IMR-90 (cell line): ENCODE data around the gene SNAP23. TPM values are rescaled to one million over a fixed set of nuclear protein-coding genes. Genes with fewer than 3 reads are reported as not detected.
A peak's percentile ranks its signal among the peaks of the same experiment; 100 is the strongest.

Experiments
- ATAC-seq: fragments of 200-7000 bp; cut with Tn5 transposase; 2 replicates; pipeline ENCODE4 v1.9.1; 2020; ENCODE audit warnings: low read depth, mild to moderate bottlenecking, moderate library complexity
- BruUV-seq: library from RNA; stranded (reverse); fragments of 400-500 nt; replicated peaks from 2 replicates; lab custom pipeline; 2021; lab: Mats Ljungman, UMichigan
- CTCF ChIA-PET: fragments of 300-600 bp; formaldehyde crosslinking; extraction: SDS; loops from one replicate; lab custom pipeline; 2021; ENCODE audit warnings: antibody characterized with exemption; lab: Yijun Ruan, JAX
- POLR2A ChIA-PET: fragments of 300-600 bp; sonication (Branson Sonifier 250); formaldehyde crosslinking; loops from one replicate; lab custom pipeline; 2022; ENCODE audit warnings: antibody characterized with exemption; ENCODE audit not compliant: unreplicated experiment; lab: Charles Lee
- DNase-seq: peaks from one replicate; pipeline ENCODE4 v3.0.0; 2013
- H2AFZ ChIP-seq: replicated peaks from 2 replicates; pipeline ENCODE3; 2013; ENCODE audit warnings: low read length, mild to moderate bottlenecking; ENCODE audit not compliant: poor library complexity
- H2AK5ac ChIP-seq: 2 replicates; pipeline ENCODE4 v1.6.1; 2013; ENCODE audit warnings: low read depth, low read length, inconsistent platforms
- H2AK9ac ChIP-seq: replicated peaks from 2 replicates; pipeline ENCODE3; 2013; ENCODE audit warnings: mild to moderate bottlenecking, low read depth, low read length, moderate library complexity; ENCODE audit not compliant: poor library complexity
- H2BK120ac ChIP-seq: 2 replicates; pipeline ENCODE4 v1.6.1; 2013; ENCODE audit warnings: low read depth, low read length, inconsistent platforms
- H2BK15ac ChIP-seq: 3 replicates; pipeline ENCODE4 v1.6.1; 2013; ENCODE audit warnings: low read depth, low read length, inconsistent platforms
- H2BK20ac ChIP-seq: 2 replicates; pipeline ENCODE4 v1.6.1; 2013; ENCODE audit warnings: low read depth, mild to moderate bottlenecking, inconsistent platforms, low read length, moderate library complexity
- H2BK5ac ChIP-seq: 2 replicates; pipeline ENCODE4 v1.6.1; 2013; ENCODE audit warnings: mild to moderate bottlenecking, low read depth, low read length, inconsistent platforms; ENCODE audit not compliant: poor library complexity, severe bottlenecking
- H3K14ac ChIP-seq: replicated peaks from 2 replicates; pipeline ENCODE4 v1.6.1; 2013; ENCODE audit warnings: low read depth, low read length, inconsistent platforms
- H3K18ac ChIP-seq: 2 replicates; pipeline ENCODE4 v1.6.1; 2013; ENCODE audit warnings: low read depth, low read length, control low read depth
- H3K23ac ChIP-seq: 2 replicates; pipeline ENCODE4 v1.6.1; 2013; ENCODE audit warnings: low read depth, low read length, inconsistent platforms
- H3K27ac ChIP-seq: 2 replicates; pipeline ENCODE4 v1.5.1; 2013; ENCODE audit warnings: mild to moderate bottlenecking, control low read depth, low read length; ENCODE audit not compliant: insufficient read depth
- H3K27me3 ChIP-seq: 2 replicates; pipeline ENCODE4 v1.6.1; 2013; ENCODE audit warnings: low read length; ENCODE audit not compliant: control insufficient read depth, insufficient read depth
- H3K36me3 ChIP-seq: 2 replicates; pipeline ENCODE4 v1.6.1; 2013; ENCODE audit warnings: low read length, mixed read lengths; ENCODE audit not compliant: control insufficient read depth, insufficient read depth
- H3K4ac ChIP-seq: 2 replicates; pipeline ENCODE4 v1.6.1; 2013; ENCODE audit warnings: low read depth, low read length, inconsistent platforms
- H3K4me1 ChIP-seq: 2 replicates; pipeline ENCODE4 v1.6.1; 2013; ENCODE audit warnings: low read length, mixed read lengths; ENCODE audit not compliant: control insufficient read depth, insufficient read depth
- H3K4me2 ChIP-seq: 2 replicates; pipeline ENCODE4 v1.6.1; 2013; ENCODE audit warnings: low read depth, mild to moderate bottlenecking, control low read depth, low read length, moderate library complexity
- H3K4me3 ChIP-seq: 2 replicates; pipeline ENCODE4 v1.5.1; 2013; ENCODE audit warnings: low read depth, mild to moderate bottlenecking, control low read depth, low read length, moderate library complexity; ENCODE audit not compliant: insufficient read depth
- H3K56ac ChIP-seq: 2 replicates; pipeline ENCODE4 v1.6.1; 2013; ENCODE audit warnings: low read length, inconsistent platforms; ENCODE audit not compliant: insufficient read depth; ENCODE audit errors: extremely low read depth
- H3K79me1 ChIP-seq, 2 experiments: 2 replicates each; pipeline ENCODE4 v1.6.1; 2013; ENCODE audit warnings: low read length in 2 of 2, inconsistent platforms in 1 of 2, low read depth in 1 of 2
- H3K9ac ChIP-seq: 2 replicates; pipeline ENCODE4 v1.6.1; 2013; ENCODE audit warnings: low read depth, low read length, control low read depth
- H3K9me1 ChIP-seq: 2 replicates; pipeline ENCODE4 v1.6.1; 2013; ENCODE audit warnings: low read length, inconsistent platforms; ENCODE audit not compliant: insufficient read depth
- H3K9me3 ChIP-seq: 2 replicates; pipeline ENCODE4 v1.6.1; 2013; ENCODE audit warnings: low read length; ENCODE audit not compliant: control insufficient read depth, insufficient read depth
- H4K20me1 ChIP-seq: 2 replicates; pipeline ENCODE4 v1.6.1; 2013; ENCODE audit warnings: low read length, inconsistent platforms; ENCODE audit not compliant: insufficient read depth
- H4K5ac ChIP-seq: 2 replicates; pipeline ENCODE4 v1.6.1; 2013; ENCODE audit warnings: mild to moderate bottlenecking, low read depth, low read length, control low read depth
- H4K8ac ChIP-seq, 2 experiments: 2 replicates each; pipeline ENCODE4 v1.6.1; 2013; ENCODE audit warnings: low read depth in 2 of 2, low read length in 2 of 2, control low read depth in 1 of 2, inconsistent platforms in 1 of 2
- H4K91ac ChIP-seq: 2 replicates; pipeline ENCODE4 v1.6.1; 2013; ENCODE audit warnings: low read depth, low read length, inconsistent platforms; ENCODE audit not compliant: insufficient read depth
- BHLHE40 ChIP-seq: fragments of 150-350 bp; IDR thresholded peaks from 2 replicates; pipeline ENCODE4 v1.6.1; 2016; ENCODE audit warnings: mild to moderate bottlenecking, low read depth, low read length
- CTCF ChIP-seq: conservative IDR thresholded peaks from 2 replicates; pipeline ENCODE4 v1.5.1; 2012; ENCODE audit warnings: mild to moderate bottlenecking, low read depth, low read length, improper control_type of control experiment
- FOS ChIP-seq: fragments of 150-350 bp; IDR thresholded peaks from 2 replicates; pipeline ENCODE4 v1.6.1; 2016; ENCODE audit warnings: low read depth, low read length
- MXI1 ChIP-seq: IDR thresholded peaks from 2 replicates; pipeline ENCODE4 v1.6.1; 2012; ENCODE audit warnings: low read depth, mild to moderate bottlenecking, low read length, moderate library complexity, borderline replicate concordance
- POLR2A ChIP-seq: IDR thresholded peaks from 2 replicates; pipeline ENCODE4 v1.6.1; 2012; ENCODE audit warnings: mild to moderate bottlenecking, low read depth, low read length
- WGBS, 2 experiments: methylation state at CpG; one replicate each; pipeline versions ENCODE4 v1.1.5 to v1.1.7; 2013; ENCODE audit warnings: missing lambda C conversion rate in 2 of 2; ENCODE audit not compliant: insufficient read length in 1 of 2; ENCODE audit errors: extremely low coverage in 2 of 2; 5-methylcytosine and 5-hydroxymethylcytosine counted together
- dilution Hi-C: fragments of 300-500 bp; cut with HindIII; formaldehyde crosslinking; loops from one replicate; pipeline ENCODE4 v1.14.3; 2018; ENCODE audit warnings: low sequenced_read_pairs; ENCODE audit not compliant: unreplicated experiment
- in situ Hi-C: fragments of 300-500 bp; cut with MboI; formaldehyde crosslinking; loops from 3 replicates; pipeline ENCODE4 v1.14.3; 2019; ENCODE audit warnings: low sequenced_read_pairs, inconsistent platforms, mixed read lengths
- intact Hi-C: fragments of 100-400 bp; cut with micrococcal nuclease; formaldehyde crosslinking; loops from 2 replicates; pipeline ENCODE4 v1.10.0; 2022
- polyA plus RNA-seq, 3 experiments: library from polyadenylated mRNA; depleted of rRNA; stranded (reverse); fragments of >200 nt; gene quantifications; 2 replicates each; pipeline ENCODE4 v1.2.3, GENCODE V29; 2012; ENCODE audit warnings: low replicate concordance in 1 of 3
- total RNA-seq: library from RNA; depleted of rRNA; stranded (reverse); fragments of >200 nt; gene quantifications from 2 replicates; pipeline ENCODE4 v1.2.3, GENCODE V29; 2012

Gene SNAP23
- total and polyA plus RNA-seq, 2 of the 4 experiments (the other 2 are of a cell fraction): 36.0 to 45.5 TPM

GRCh38 chr15:42548249-42549031 lies 53.0 kb downstream of the SNAP23 start, which contains the start of the genes HAUS2 and LRRC57:
Gene HAUS2 (plus strand): TSS chr15:42548838. CDS start chr15:42548873, 35 bp downstream.
Gene LRRC57 (minus strand): TSS chr15:42548793. CDS start chr15:42548434, 359 bp downstream.
- H4K20me1 ChIP-seq: 0 out of 2 replicates have a peak, but pooled peaks cover 4% of the 10 kb centered on the region
- peak within 1 kb of the TSS; percentile 91 for H3K23ac ChIP-seq
- ATAC-seq: peak; percentile 93
- H2AK5ac ChIP-seq: peak within 1 kb of the TSS; percentile 58
- peak within 1 kb of the TSS; percentile 61 for H3K4ac ChIP-seq
- in situ Hi-C loops (no loop called here), dilution Hi-C loops (no loop called here), intact Hi-C loops (loop anchor here (1.0 kb wide), 2 partner anchors 53 to 102 kb away; partner anchors contain the start of gene SNAP23)
- CTCF ChIA-PET: interaction anchor here (0.8 kb wide), 1 partner anchor 9 kb away, joined by 6 read pairs; no protein-coding TSS in a partner anchor
- peak within 1 kb of the TSS; percentile 99 for H3K4me2 ChIP-seq
- peak within 1 kb of the TSS; percentile 65 for H2BK5ac ChIP-seq
- peak within 1 kb of the TSS; percentile 97 for H2AK9ac ChIP-seq
- DNase-seq: peak; percentile 78
- 0 out of 2 replicates have a peak, but pooled peaks cover 3% of the 10 kb centered on the region for H3K9me1 ChIP-seq
- TF ChIP-seq CTCF (no peak), POLR2A (peak; percentile 73), FOS (no peak), MXI1 (peak; percentile 74), BHLHE40 (0 out of 2 replicates have a peak, but pooled peaks have one; percentile 18)
- POLR2A ChIA-PET: no interaction called here
- peak within 1 kb of the TSS; percentile 12; the same call in 1 of the 3 replicates for H2BK15ac ChIP-seq
- peak within 1 kb of the TSS; percentile 87 to 93 for H4K8ac ChIP-seq
- peak within 1 kb of the TSS; percentile 18 for H3K18ac ChIP-seq
- peak within 1 kb of the TSS; percentile 67 for H4K5ac ChIP-seq
- peak within 1 kb of the TSS; percentile 87 for H3K56ac ChIP-seq
- H3K27ac ChIP-seq: peak within 1 kb of the TSS; percentile 84
- 0% methylated on average over 47 of the region's 71 CpGs; no CpG with 5 or more reads in 1 of the 2 experiments for WGBS, 2 experiments
- peak within 1 kb of the TSS; percentile 96 for H2AFZ ChIP-seq
- no peaks in the 10 kb centered on the region for H3K27me3 ChIP-seq
- peak within 1 kb of the TSS; percentile 5; the same call in 1 of the 2 replicates for H2BK120ac ChIP-seq
- H2BK20ac ChIP-seq: no peak within 1 kb of the TSS
- BruUV-seq: no TSS peak
- H4K91ac ChIP-seq: peak within 1 kb of the TSS; percentile 82; the same call in 1 of the 2 replicates
- peaks cover 11% of the 10 kb centered on the region for H3K36me3 ChIP-seq
- H3K4me1 ChIP-seq: peaks cover 6% of the 10 kb centered on the region
- peaks cover 21 to 57% of the 10 kb centered on the region in 2 experiments for H3K79me1 ChIP-seq
- H3K9me3 ChIP-seq: no peaks in the 10 kb centered on the region
- peak within 1 kb of the TSS; percentile 77 for H3K14ac ChIP-seq
- peak within 1 kb of the TSS; percentile 85 for H3K4me3 ChIP-seq
- peak within 1 kb of the TSS; percentile 89 for H3K9ac ChIP-seq
